Tibial artery (tissue), 4 donors: ENCODE data around the gene TRIM33.

ENCODE experiments used
- DNase-seq, 2 donors: peaks; one replicate each; pipeline ENCODE4 v3.0.0-alpha.2; 2019
- H3K27ac ChIP-seq, 2 donors: fragments of 200-600 bp; sonication (generic) in 1 of 2; 1 replicate in 1 of 2; 2 replicates in 1 of 2; pipeline ENCODE4 v1.5.1; 2018 to 2019; ENCODE audit warnings: mild to moderate bottlenecking in 1 of 2
- H3K27me3 ChIP-seq, 2 donors: fragments of 200-600 bp; sonication (generic) in 1 of 2; one replicate each; pipeline versions ENCODE4 v1.5.1 to v1.6.0; 2016 to 2019
- H3K36me3 ChIP-seq, 3 donors: fragments of 200-600 bp; sonication (generic) in 2 of 3; one replicate each; pipeline ENCODE4 v1.5.1; 2016 to 2019; ENCODE audit warnings: mild to moderate bottlenecking in 2 of 3
- H3K4me1 ChIP-seq, 4 donors: fragments of 200-600 bp; sonication (generic) in 2 of 4; 1 replicate in 3 of 4; 2 replicates in 1 of 4; pipeline ENCODE4 v1.5.1; 2016 to 2019
- H3K4me3 ChIP-seq, 2 donors: fragments of 200-600 bp; sonication (generic) in 1 of 2; 1 replicate in 1 of 2; 2 replicates in 1 of 2; pipeline ENCODE4 v1.5.1; 2018 to 2019; ENCODE audit warnings: mild to moderate bottlenecking in 2 of 2
- H3K9me3 ChIP-seq, 3 donors: fragments of 200-600 bp; sonication (generic) in 1 of 3; one replicate each; pipeline ENCODE4 v1.5.1; 2016 to 2019
- CTCF ChIP-seq, 2 experiments: fragments of 200-600 bp in 1 of 2; fragments of 450-650 bp in 1 of 2; IDR thresholded peaks; one replicate each; pipeline ENCODE4 v1.5.1; 2017 to 2019; ENCODE audit warnings: antibody characterized with exemption in 2 of 2, mild to moderate bottlenecking in 1 of 2, moderate library complexity in 1 of 2
- intact Hi-C: fragments of 100-400 bp; cut with DNase I; formaldehyde crosslinking; loops from one replicate; pipeline ENCODE4 v1.15.0; 2023; ENCODE audit warnings: low total_unique reads

TRIM33 gene

GRCh38 chr1:114510274-114511031, 550 bp downstream of the TRIM33 start:
- peak overlapping the region; percentile 93 to 96 for H3K27ac ChIP-seq
- no peak for TF ChIP-seq CTCF (IDR thresholded peaks at IDR 0.05)
- H3K4me1 ChIP-seq, result peaks cover 0 to 45% (median 32%) of the 10 kb centered on the region in 4 donors
- peak overlapping the region; percentile 90 to 98 for H3K4me3 ChIP-seq
- no peaks in the 10 kb centered on the region for H3K9me3 ChIP-seq
- H3K36me3 ChIP-seq, result peaks cover 0 to 7% (median 0%) of the 10 kb centered on the region in 3 donors
- no peaks in the 10 kb centered on the region for H3K27me3 ChIP-seq
- intact Hi-C loops, result loop anchor here (2.0 kb wide), 1 partner anchor 70 kb away; the partner anchor contains the start of gene BCAS2
- DNase-seq, result peak; percentile 39 to 70

GRCh38 chr1:114509596-114510273, 1.3 kb downstream of the TRIM33 start:
- H3K27ac ChIP-seq, result peak overlapping the region; percentile 93 to 96
- peaks cover 0 to 51% (median 35%) of the 10 kb centered on the region in 4 donors for H3K4me1 ChIP-seq
- no peaks in the 10 kb centered on the region for H3K27me3 ChIP-seq
- TF ChIP-seq CTCF (IDR thresholded peaks at IDR 0.05), result no peak
- H3K4me3 ChIP-seq, result peak overlapping the region; percentile 90 to 98
- intact Hi-C loops, result loop anchor here (2.0 kb wide), 1 partner anchor 71 kb away; the partner anchor contains the start of gene BCAS2
- no peak for DNase-seq
- H3K9me3 ChIP-seq, result no peaks in the 10 kb centered on the region
- peaks cover 0 to 10% (median 0%) of the 10 kb centered on the region in 3 donors for H3K36me3 ChIP-seq

DNA sequence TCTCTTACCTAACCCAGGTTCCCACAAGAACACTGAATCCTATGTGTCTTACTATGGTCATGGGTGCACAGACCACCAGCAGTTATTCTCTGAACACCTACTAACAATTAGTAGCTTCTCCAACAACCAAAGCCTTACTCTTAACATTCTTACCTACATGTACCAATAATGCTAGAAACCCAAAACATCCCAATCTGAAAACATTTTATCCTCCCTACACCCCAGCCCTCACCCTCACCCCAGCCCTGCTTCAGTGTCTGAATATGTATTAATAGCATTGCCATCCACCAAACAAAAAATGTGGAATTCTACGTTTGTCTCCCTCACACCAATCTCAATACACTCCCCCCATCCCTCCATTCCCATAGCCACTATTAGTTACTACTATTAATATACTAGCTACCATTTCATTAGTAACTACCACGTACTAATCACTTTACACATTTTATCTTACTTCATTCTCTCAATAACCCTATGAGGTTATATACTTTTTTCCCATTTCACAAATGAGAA, 2.6 kb downstream of the TRIM33 start:
- no peaks in the 10 kb centered on the region for H3K27me3 ChIP-seq
- intact Hi-C loops, result no loop called here
- DNase-seq, result no peak
- no peaks in the 10 kb centered on the region for H3K9me3 ChIP-seq
- no peak for TF ChIP-seq CTCF (IDR thresholded peaks at IDR 0.05)
- H3K4me1 ChIP-seq, result peaks cover 0 to 64% (median 41%) of the 10 kb centered on the region in 4 donors
- H3K4me3 ChIP-seq, result no peak overlapping the region
- no peak overlapping the region for H3K27ac ChIP-seq
- H3K36me3 ChIP-seq, result peaks cover 0 to 10% (median 0%) of the 10 kb centered on the region in 3 donors

- H3K4me1 ChIP-seq, result peaks cover 0 to 68% (median 40%) of the 10 kb centered on the region in 4 donors
- H3K27me3 ChIP-seq, result no peaks in the 10 kb centered on the region
- DNase-seq, result no peak
- TF ChIP-seq CTCF (IDR thresholded peaks at IDR 0.05), result no peak
- H3K27ac ChIP-seq, result no peak overlapping the region
- H3K9me3 ChIP-seq, result no peaks in the 10 kb centered on the region
- H3K36me3 ChIP-seq, result peaks cover 0 to 10% (median 0%) of the 10 kb centered on the region in 3 donors
- intact Hi-C loops, result no loop called here
- H3K4me3 ChIP-seq, result no peak overlapping the region
Observed at GRCh38 chr1:114507513-114507912, 3.5 kb downstream of the TRIM33 start.

- no peak for TF ChIP-seq CTCF (IDR thresholded peaks at IDR 0.05)
- Histone ChIP-seq H3K4me3 (no peak overlapping the region), H3K27ac (no peak overlapping the region), H3K4me1 (peaks cover 0 to 75% (median 37%) of the 10 kb centered on the region in 4 donors), H3K36me3 (peaks cover 0 to 10% (median 0%) of the 10 kb centered on the region in 3 donors), H3K27me3 (no peaks in the 10 kb centered on the region), H3K9me3 (no peaks in the 10 kb centered on the region)
- no peak for DNase-seq
- intact Hi-C loops, result no loop called here
Observed at GRCh38 chr1:114505148-114505561, 5.8 kb downstream of the TRIM33 start.
